Retinal pigment epithelial cell (primary cell): Measurements from ENCODE around the gene AP1S3.
"Not testable (repeated sequence)": the region's sequence is repeated elsewhere in the genome, so short reads cannot be mapped to it uniquely, and the experiment has no call there.

Experiments
- DNase-seq: peaks from one replicate; pipeline ENCODE4 v3.0.0-alpha.2; 2010; ENCODE audit warnings: low read depth
- H3K4me3 ChIP-seq: 2 replicates; pipeline ENCODE4 v1.5.1; 2011; ENCODE audit warnings: mild to moderate bottlenecking, low read length, control low read depth, moderate library complexity
- CTCF ChIP-seq: conservative IDR thresholded peaks from 2 replicates; pipeline ENCODE4 v1.5.1; 2011; ENCODE audit warnings: low read depth, low read length, control low read depth, inconsistent platforms

The AP1S3 gene

GRCh38 chr2:223820549-223820948 lies 16.8 kb downstream of the AP1S3 start:
- DNase-seq: no peak
- no peak for TF ChIP-seq CTCF
- H3K4me3 ChIP-seq: no peak overlapping the region

- no peak for DNase-seq
- H3K4me3 ChIP-seq: no peak overlapping the region
- no peak for TF ChIP-seq CTCF
Observed at GRCh38 chr2:223819891-223820290, 17.5 kb downstream of the AP1S3 start.

GRCh38 chr2:223815884-223816570 lies 21.4 kb downstream of the AP1S3 start:
- H3K4me3 ChIP-seq: no peak overlapping the region
- no peak for TF ChIP-seq CTCF
- peak; percentile 90 for DNase-seq

- peak; percentile 97 for DNase-seq
- no peak overlapping the region for H3K4me3 ChIP-seq
- TF ChIP-seq CTCF: no peak
Observed at GRCh38 chr2:223815186-223815883, 22.0 kb downstream of the AP1S3 start.

- not testable (repeated sequence) for H3K4me3 ChIP-seq, DNase-seq
Observed at GRCh38 chr2:223814764-223815163, 22.6 kb downstream of the AP1S3 start.

- no peak for DNase-seq
- H3K4me3 ChIP-seq: no peak overlapping the region
- TF ChIP-seq CTCF: no peak
Observed at GRCh38 chr2:223813329-223813728, 24.1 kb downstream of the AP1S3 start.

GRCh38 chr2:223811757-223812156 lies 25.6 kb downstream of the AP1S3 start:
- H3K4me3 ChIP-seq: no peak overlapping the region
- no peak for TF ChIP-seq CTCF
- no peak for DNase-seq
